ENCODE results near the gene COMT.
"Not testable (repeated sequence)": the region's sequence is repeated elsewhere in the genome, so short reads cannot be mapped to it uniquely, and the experiment has no call there.

COMT gene

DNA sequence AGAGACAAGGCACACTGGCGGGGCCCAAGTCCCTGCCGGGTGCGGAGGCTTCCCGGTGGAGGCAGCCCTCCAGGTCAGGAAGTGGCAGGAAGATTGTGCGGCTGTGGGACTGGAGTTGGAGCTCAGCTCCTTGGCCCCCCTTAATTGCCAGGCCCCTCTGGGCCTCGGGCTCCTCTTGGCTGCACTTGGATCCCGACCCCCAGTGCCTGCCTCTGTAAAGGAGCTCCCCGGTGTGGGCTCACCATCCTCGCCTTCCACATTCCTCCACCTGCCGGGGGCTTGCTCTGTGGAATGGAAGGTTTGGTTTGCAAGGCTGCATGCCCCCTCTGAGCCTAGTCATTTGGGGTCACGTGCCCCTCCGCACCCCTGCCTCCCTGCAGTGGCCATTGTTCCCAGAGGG is 38.1 kb upstream of the COMT start:
- Mint-ChIP-seq H3K27me3 (no peaks in the 10 kb centered on the region), H3K27ac (no peak overlapping the region), H3K4me1 (ENCODE audit: low read depth) (no peaks in the 10 kb centered on the region), H3K9me3 (ENCODE audit: low read depth) (no peaks in the 10 kb centered on the region), H3K4me3 (no peak overlapping the region), H3K36me3 (peaks cover 5% of the 10 kb centered on the region)

DNA sequence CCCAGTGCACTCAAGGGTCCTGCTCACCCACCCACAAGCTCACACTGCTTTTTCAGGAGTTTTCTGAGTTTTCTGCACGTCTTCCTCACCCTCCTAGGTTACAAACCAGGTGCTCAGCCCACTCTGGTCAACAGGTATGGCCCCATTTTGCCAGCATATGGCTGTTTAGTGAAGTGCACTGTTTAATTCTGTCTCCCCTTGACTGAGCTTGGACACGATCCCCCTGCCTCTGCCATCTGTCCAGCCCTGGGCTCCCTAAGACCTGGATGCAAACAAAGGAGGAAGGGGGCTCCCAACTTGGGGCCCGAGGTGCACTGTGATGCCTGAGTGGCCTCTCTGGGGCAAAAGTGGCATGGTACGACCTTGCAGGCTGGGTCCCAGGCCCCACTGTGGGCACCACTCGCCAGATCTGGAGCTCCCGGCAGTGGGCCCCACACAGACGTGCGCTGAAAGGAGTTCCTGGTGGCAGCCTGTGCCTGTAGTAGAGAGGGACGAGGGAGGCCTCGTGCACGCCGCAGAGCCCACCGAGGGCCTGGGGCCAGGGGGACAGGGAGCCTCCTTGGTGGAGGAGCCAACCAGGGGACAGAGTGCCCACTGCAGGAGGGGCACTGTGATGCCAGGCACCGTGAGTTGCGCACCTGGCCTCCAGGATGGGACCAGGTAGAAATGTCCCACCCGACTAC is 37.3 kb upstream of the COMT start:
- no peaks in the 10 kb centered on the region for H3K27me3 Mint-ChIP-seq
- H3K9me3 Mint-ChIP-seq (ENCODE audit: low read depth): no peaks in the 10 kb centered on the region
- H3K4me3 Mint-ChIP-seq: no peak overlapping the region
- no peaks in the 10 kb centered on the region for H3K4me1 Mint-ChIP-seq (ENCODE audit: low read depth)
- H3K27ac Mint-ChIP-seq: no peak overlapping the region
- peaks cover 6% of the 10 kb centered on the region for H3K36me3 Mint-ChIP-seq

DNA sequence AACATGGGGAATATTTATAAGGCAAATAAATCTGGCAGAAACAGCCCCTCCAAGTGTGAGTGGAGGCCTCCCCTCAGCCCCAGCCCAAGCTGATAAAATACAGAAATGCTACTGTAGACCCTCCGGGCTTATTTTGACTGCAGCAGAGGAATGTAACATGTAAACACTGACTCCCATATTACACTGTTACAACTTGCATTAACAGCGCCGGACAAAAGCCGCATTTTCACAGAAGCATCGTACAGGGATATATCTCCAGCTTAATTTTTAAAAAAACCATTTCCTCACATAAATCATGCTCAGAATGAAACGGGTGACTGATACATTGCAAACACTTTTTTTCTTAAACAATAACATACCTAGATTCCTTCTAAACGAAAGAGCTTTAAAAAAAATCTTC is 36.6 kb upstream of the COMT start:
- Mint-ChIP-seq H3K27me3 (no peaks in the 10 kb centered on the region), H3K27ac (no peak overlapping the region), H3K4me1 (ENCODE audit: low read depth) (peaks cover 3% of the 10 kb centered on the region), H3K9me3 (ENCODE audit: low read depth) (no peaks in the 10 kb centered on the region), H3K36me3 (peaks cover 6% of the 10 kb centered on the region), H3K4me3 (no peak overlapping the region)

DNA sequence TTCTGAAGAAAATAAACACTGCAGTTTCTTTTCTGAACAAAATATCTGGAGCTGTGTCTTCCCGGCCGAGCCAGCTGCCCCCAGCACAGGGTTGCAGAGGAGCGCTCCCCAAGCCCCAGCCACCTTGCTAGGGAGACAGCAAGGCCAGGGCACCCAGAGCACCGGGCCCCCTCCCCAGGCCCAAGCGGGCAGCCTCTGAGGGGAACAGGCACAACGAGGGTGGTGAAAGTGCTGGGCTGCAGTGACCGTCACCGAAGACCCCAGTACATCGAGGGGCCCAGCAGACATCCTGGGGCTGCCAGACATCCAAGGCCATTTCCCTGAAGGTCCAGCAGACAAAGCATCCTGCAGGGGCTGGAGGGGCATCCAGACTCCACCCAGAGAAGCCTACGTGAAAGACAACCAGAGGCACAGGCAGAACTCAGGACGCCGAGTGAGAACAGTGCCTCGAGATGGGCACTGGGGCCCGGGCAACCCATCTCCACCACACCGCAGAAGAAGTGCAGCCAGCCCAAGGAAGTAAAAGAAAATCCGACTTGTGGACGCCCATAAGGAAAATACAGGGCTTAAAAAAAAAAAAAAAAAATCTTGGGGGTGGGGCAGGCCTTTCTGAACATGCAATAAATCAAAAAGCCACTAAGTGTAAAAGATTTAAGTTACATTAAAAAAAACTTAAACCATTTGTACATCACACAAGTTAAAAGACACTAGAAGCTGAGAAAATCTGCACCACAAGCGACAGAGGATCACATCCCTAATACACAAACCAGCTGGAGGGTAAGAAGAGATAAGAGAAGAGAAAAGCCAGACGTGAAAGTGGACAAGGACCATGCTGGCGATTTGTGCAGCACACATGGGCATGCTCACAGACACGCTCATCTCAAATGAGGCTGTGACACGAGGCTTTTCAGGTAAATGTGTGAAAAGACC is 36.0 kb upstream of the COMT start:
- no peak overlapping the region for H3K27ac Mint-ChIP-seq
- H3K36me3 Mint-ChIP-seq: peaks cover 6% of the 10 kb centered on the region
- no peaks in the 10 kb centered on the region for H3K27me3 Mint-ChIP-seq
- no peak overlapping the region for H3K4me3 Mint-ChIP-seq
- no peaks in the 10 kb centered on the region for H3K9me3 Mint-ChIP-seq (ENCODE audit: low read depth)
- H3K4me1 Mint-ChIP-seq (ENCODE audit: low read depth): peaks cover 3% of the 10 kb centered on the region

DNA sequence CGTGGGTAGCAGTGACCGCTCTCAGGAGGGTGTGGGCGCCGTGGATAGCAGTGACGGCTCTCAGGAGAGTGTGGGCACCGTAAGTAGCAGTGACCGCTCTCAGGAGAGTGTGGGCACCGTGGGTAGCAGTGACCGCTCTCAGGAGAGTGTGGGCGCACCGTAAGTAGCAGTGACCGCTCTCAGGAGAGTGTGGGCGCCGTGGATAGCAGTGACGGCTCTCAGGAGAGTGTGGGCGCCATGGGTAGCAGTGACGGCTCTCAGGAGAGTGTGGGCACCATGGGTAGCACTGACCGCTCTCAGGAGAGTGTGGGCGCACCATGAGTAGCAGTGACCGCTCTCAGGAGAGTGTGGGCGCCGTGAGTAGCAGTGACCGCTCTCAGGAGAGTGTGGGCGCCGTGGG is 34.7 kb upstream of the COMT start:
- not testable (repeated sequence) for H3K27ac Mint-ChIP-seq; H3K4me1 Mint-ChIP-seq (ENCODE audit: low read depth); H3K4me3 Mint-ChIP-seq; H3K9me3 Mint-ChIP-seq (ENCODE audit: low read depth); H3K27me3 Mint-ChIP-seq; H3K36me3 Mint-ChIP-seq

DNA sequence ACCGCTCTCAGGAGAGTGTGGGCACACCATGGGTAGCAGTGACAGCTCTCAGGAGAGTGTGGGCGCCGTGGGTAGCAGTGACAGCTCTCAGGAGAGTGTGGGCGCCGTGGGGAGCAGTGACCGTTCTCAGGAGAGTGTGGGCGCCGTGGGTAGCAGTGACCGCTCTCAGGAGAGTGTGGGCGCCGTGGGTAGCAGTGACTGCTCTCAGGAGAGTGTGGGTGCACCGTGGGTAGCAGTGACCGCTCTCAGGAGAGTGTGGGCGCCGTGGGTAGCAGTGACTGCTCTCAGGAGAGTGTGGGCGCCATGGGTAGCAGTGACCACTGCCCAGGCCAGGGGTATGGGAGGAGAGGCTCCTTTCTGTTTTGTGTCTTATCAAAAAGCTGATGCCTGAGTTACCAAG is 33.7 kb upstream of the COMT start:
- H3K4me3 Mint-ChIP-seq; H3K36me3 Mint-ChIP-seq; H3K27me3 Mint-ChIP-seq; H3K9me3 Mint-ChIP-seq (ENCODE audit: low read depth); H3K4me1 Mint-ChIP-seq (ENCODE audit: low read depth); H3K27ac Mint-ChIP-seq: not testable (repeated sequence)

DNA sequence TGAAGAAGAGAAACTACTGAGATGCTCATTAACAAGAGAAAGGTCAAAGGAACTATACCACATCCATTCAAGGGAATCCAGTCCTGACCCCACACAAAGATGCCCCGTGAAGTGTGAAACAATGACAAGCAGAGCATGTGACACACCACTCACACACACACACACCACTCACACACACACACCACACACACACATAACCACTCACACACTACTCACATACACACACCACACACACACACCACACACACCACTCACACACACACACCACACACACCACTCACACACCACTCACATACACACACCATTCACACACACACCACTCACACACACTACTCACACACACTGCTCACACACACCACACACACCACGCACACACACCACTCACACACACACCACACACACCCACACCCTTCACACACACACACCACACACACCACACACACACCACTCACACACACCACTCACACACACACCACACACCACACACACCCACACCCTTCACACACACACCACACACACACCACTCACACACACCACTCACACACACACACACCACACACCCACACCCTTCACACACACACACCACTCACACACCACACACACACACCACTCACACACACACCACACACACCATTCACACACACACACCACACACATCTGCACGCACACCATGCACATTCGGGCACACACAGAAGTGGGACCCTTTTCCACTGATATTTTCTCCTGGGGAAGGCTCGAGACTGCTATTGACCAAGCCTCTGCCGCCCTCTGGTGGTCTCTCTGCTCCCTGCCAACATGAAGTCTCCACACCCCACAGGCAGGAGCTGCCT is 32.0 kb upstream of the COMT start:
- no peaks in the 10 kb centered on the region for H3K9me3 Mint-ChIP-seq (ENCODE audit: low read depth)
- H3K27me3 Mint-ChIP-seq: no peaks in the 10 kb centered on the region
- H3K36me3 Mint-ChIP-seq: peaks cover 17% of the 10 kb centered on the region
- no peak overlapping the region for H3K27ac Mint-ChIP-seq
- peaks cover 3% of the 10 kb centered on the region for H3K4me1 Mint-ChIP-seq (ENCODE audit: low read depth)
- no peak overlapping the region for H3K4me3 Mint-ChIP-seq

DNA sequence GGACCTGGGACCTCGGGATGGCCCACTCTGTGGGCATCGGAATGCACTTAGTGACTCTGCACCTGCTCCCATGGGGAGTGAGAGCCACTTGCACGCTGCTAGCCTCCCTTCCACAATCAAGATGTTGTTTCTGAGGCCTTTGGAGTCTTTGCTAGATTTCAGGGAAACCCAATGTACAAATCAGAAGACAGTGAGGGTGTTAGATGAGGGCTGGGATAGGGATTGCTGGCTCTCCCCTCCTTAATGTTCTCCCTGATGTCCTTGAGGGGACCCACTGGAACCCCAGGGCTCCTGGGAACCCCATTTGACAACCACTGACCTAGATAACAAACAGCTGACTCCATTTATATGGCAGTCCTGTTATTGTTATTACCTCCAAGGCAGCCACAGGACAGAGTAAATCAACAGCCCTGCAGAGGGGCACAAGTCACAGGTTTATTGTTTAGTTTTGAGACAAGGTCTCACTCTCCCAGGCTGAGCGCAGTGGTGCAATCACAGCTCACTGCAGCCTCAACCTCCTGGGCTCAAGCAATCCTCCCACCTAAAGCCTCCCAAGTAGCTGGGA is 31.3 kb upstream of the COMT start:
- Mint-ChIP-seq H3K27ac (no peak overlapping the region), H3K4me1 (ENCODE audit: low read depth) (peaks cover 3% of the 10 kb centered on the region), H3K9me3 (ENCODE audit: low read depth) (no peaks in the 10 kb centered on the region), H3K27me3 (no peaks in the 10 kb centered on the region), H3K4me3 (no peak overlapping the region), H3K36me3 (peaks cover 22% of the 10 kb centered on the region)

DNA sequence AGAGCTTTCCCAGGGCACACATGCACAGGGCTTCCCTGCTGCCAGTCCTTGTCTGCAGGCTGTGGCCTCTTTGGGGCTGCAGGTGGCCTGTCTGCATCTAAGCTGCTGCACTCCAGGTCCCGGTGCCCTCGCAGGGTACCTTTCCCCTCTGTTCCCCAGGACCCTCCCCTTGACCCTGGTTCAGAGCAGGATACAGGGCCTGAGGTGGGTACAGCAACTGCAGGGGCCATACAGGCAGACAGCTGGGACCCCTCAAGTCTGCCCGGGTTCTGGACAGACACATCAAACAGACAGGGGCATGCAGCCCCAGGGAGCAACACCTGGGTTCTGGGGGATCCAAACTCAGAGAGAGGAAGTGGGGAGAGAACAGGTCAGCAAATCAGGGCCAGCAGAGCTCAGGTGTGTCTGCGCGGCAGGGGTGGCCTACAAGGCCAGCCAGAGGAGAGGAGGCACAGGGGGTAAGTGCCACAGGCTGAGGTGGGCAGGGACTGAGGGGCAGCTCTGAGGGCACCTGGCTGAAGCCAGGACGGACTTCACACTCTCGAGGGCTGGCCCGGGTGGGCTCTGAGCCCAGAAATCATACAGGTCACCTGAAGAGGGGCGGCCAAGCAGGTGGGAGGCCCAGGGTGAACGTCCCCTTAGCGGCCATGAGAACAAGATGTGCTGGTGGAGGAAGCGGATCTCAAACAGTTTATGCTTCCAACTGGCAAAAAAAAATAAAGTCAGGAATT is 29.9 kb upstream of the COMT start:
- H3K27me3 Mint-ChIP-seq: no peaks in the 10 kb centered on the region
- H3K27ac Mint-ChIP-seq: no peak overlapping the region
- peaks cover 3% of the 10 kb centered on the region for H3K4me1 Mint-ChIP-seq (ENCODE audit: low read depth)
- H3K9me3 Mint-ChIP-seq (ENCODE audit: low read depth): no peaks in the 10 kb centered on the region
- peaks cover 19% of the 10 kb centered on the region for H3K36me3 Mint-ChIP-seq
- H3K4me3 Mint-ChIP-seq: no peak overlapping the region

DNA sequence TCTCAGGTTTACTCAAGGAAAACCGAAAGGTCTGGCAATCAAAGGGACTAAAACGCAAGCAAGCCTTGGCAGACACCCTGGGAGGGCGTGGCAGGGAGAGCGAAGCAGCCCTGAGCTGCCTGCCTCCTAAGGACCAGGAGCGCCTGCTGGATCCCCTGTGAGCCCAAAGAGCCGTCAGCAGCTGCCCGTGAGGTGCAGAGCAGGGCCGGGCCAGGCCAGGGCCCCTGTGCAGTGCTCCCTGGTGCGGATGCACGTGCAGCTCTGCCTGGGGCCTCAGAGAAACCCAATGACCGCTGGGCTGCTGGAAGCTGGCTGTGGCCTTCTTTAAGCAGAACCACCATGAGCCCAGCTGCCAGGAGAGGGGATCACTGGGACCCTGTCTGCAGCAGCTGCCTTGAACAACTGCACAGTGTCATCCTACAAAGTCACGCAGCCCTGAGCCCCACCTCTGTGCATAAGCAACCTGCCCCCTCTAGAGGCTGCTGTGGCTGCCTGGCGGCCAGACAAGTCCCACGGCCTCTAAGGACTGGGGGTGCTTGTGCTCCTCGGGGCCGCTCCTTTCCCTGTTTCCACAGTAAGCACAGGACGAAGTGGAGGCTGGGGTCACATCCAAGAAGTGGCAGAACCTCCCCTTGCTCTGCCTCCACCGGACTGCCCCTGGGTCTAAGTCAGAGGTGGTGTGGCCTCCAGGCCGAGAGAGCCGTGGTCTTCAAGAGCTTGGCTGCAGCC is 29.1 kb upstream of the COMT start:
- Mint-ChIP-seq H3K27ac (no peak overlapping the region), H3K4me1 (ENCODE audit: low read depth) (peaks cover 3% of the 10 kb centered on the region), H3K4me3 (no peak overlapping the region), H3K9me3 (ENCODE audit: low read depth) (no peaks in the 10 kb centered on the region), H3K36me3 (peaks cover 19% of the 10 kb centered on the region), H3K27me3 (no peaks in the 10 kb centered on the region)

DNA sequence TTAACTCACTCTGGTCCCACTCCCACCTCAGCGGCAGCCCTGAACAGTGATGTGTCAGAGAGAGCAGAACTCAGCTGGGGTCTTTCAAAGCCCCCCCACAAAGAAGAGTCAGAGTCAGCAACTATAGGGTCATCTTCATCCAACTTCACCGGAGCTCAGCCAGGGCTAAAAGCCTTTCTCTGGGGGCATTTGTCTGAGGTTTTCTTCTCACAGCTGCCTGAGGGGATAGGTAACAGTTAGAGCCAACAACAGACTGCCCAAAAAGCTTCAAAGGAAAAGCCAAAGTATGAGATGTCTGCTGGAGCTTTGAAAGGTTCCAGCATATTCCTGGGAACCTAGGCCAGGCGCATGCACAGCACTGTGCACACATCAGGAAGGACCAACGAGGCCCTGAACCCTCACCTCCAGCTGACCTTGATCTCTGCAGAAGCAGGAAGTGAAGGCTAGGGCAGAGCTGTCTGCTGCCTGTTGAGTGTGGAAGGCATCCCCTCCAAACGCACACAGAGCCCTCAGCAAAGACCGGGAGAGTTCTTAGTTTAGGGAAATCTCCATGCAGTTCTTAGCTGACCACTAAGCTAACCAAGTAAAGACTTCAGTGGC is 28.1 kb upstream of the COMT start:
- Mint-ChIP-seq H3K4me3 (no peak overlapping the region), H3K27ac (no peak overlapping the region), H3K4me1 (ENCODE audit: low read depth) (peaks cover 3% of the 10 kb centered on the region), H3K9me3 (ENCODE audit: low read depth) (no peaks in the 10 kb centered on the region), H3K36me3 (peaks cover 20% of the 10 kb centered on the region), H3K27me3 (no peaks in the 10 kb centered on the region)

DNA sequence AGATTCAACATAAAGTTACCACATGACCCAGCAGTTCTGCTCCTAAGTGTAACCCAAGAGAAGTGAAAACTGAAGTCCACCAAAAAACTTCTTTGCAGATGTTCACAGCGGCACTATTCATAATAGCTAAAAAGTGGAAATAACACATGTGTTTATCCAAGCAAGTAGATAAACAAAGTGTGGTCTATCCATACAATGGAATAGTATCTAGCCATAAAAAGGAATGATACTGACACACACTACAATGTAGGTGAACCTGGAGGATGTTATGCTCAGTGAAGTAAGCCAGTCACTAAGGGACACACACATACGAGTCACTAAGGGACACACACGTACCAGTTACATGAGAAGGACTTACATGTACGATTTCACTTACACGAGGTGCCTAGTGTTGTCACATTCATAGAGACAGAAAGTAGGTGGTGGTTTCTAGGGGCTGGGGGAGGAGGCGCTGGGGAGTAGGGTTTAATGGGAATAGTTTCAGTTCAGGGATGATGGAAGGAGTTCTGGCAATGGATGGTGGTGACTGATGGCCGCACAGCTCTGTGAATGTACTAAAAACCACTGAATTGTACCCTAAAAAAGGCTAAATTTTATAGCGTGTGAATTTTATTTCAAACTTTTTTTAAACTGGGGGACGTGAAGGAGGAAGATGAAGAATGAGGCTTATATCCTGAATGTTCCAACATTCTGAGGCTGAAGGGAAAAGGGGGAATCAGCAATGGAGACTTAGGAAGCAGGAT is 27.2 kb upstream of the COMT start:
- H3K4me3 Mint-ChIP-seq: no peak overlapping the region
- no peaks in the 10 kb centered on the region for H3K27me3 Mint-ChIP-seq
- peaks cover 18% of the 10 kb centered on the region for H3K36me3 Mint-ChIP-seq
- H3K9me3 Mint-ChIP-seq (ENCODE audit: low read depth): no peaks in the 10 kb centered on the region
- H3K4me1 Mint-ChIP-seq (ENCODE audit: low read depth): peaks cover 3% of the 10 kb centered on the region
- H3K27ac Mint-ChIP-seq: no peak overlapping the region

DNA sequence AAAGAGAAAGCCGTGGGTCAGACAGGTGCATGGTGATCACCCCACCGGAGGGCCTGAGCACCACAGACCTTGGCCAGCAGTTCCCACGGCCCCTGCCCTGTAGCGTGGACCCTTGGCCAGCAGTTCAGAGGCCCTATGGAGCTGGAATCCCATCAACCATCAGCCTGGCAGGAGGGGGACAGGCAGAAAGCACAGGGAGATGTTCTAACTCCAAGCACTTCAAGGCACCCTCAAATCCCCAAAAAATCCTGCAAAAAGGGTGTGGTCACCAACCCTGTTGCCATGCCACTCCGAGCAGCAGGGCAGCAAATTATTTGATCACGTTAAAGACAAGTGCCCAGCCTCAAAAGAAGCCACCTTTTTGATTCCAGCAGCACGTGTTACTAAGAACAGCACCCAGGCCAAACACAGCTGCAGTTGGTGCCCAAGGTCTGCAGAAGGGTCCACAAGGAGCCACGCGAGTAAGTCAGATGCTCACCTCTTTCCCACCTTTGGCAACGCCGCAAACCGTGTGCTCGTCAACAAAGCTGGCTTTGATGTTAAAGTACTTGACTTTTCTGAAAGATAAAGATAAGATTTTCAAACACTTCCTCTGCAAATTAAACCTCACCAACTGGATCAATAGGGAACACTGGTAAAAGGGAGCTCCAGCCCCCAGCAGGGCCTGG is 26.2 kb upstream of the COMT start:
- no peaks in the 10 kb centered on the region for H3K27me3 Mint-ChIP-seq
- no peaks in the 10 kb centered on the region for H3K9me3 Mint-ChIP-seq (ENCODE audit: low read depth)
- no peaks in the 10 kb centered on the region for H3K4me1 Mint-ChIP-seq (ENCODE audit: low read depth)
- H3K4me3 Mint-ChIP-seq: no peak overlapping the region
- H3K36me3 Mint-ChIP-seq: peaks cover 18% of the 10 kb centered on the region
- H3K27ac Mint-ChIP-seq: no peak overlapping the region
